Stimulated activated CD4-positive, alpha-beta T cell treated with anti-CD3 and anti-CD28 coated beads, Interleukin-15, amount 100 ng/mL, for 1 hour (primary cell): ENCODE data around the gene DHCR7.
"Not testable (repeated sequence)": the region's sequence is repeated elsewhere in the genome, so short reads cannot be mapped to it uniquely, and the experiment has no call there.

Experiments
- DNase-seq, 2 donors: peaks; one replicate each; pipeline ENCODE4 v3.0.0-alpha.2; 2020; ENCODE audit warnings: low read depth in 1 of 2, low spot score in 1 of 2

DHCR7 gene

GRCh38 chr11:71440021-71440755 lies 8.0 kb downstream of the DHCR7 start:
- no peak for DNase-seq

DNA sequence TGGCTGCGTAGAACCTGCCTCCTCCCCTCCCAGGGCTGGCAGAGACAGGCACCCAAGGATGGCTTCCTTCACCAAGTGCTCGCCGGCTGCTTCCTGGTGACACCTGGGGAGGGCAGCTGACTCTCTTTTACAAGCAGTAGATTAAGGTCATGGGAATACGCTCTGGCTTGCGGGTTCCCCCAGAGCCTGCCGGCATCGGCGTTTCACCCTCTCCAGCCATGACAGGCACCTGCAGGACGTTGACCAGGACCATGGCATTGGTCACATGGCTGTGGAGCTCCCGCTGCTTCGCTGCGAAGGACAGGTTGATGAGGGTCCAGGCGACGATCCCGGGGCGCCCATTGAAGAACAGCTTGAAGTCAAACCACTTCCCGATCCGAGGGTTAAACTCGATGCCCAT lies 9.5 kb downstream of the DHCR7 start:
- DNase-seq = no peak

GRCh38 chr11:71437879-71438278 lies 10.3 kb downstream of the DHCR7 start:
- DNase-seq = no peak

DNA sequence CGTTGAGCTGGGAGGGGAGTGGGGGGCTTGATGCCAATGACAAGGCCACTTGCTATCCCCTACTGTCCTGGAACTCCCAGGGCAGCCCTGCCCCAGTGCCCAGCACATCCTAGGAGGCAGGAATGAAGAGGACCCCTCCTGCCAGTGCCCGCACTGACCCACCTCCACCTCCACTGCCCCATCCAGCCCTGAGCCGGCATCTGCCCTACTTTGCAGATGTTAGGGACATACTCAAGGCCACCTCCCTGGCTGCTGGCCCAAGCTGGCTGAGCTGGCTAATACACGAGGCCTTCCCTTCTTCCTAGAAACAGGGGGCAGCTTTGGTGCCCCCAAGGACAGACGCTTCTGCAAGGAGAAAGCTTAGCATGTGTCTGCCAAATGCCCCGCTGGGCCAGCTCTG lies 10.8 kb downstream of the DHCR7 start:
- DNase-seq = no peak

DNA sequence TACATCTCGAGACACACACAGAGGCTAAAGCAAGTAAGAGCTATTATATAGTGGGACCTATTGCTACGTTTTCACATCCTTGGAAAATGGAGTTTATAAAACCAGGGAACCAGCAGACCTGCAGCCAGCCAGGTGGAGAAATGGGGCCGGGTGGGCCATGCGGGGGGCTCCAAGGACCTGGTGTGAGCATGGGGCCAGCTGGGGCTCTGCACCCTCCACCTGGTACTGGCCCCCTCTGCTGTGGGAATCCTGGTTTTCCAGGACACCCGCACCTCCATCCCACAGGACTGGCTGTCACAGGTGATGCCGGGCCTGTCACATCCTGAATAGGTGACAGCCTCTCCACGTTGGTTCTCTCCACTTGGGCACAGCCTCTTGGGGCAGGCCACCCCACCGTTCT lies 11.3 kb downstream of the DHCR7 start:
- DNase-seq = no peak

GRCh38 chr11:71435278-71435951 lies 12.8 kb downstream of the DHCR7 start:
- no peak for DNase-seq

GRCh38 chr11:71434576-71435130 lies 13.5 kb downstream of the DHCR7 start:
- no peak for DNase-seq

DNA sequence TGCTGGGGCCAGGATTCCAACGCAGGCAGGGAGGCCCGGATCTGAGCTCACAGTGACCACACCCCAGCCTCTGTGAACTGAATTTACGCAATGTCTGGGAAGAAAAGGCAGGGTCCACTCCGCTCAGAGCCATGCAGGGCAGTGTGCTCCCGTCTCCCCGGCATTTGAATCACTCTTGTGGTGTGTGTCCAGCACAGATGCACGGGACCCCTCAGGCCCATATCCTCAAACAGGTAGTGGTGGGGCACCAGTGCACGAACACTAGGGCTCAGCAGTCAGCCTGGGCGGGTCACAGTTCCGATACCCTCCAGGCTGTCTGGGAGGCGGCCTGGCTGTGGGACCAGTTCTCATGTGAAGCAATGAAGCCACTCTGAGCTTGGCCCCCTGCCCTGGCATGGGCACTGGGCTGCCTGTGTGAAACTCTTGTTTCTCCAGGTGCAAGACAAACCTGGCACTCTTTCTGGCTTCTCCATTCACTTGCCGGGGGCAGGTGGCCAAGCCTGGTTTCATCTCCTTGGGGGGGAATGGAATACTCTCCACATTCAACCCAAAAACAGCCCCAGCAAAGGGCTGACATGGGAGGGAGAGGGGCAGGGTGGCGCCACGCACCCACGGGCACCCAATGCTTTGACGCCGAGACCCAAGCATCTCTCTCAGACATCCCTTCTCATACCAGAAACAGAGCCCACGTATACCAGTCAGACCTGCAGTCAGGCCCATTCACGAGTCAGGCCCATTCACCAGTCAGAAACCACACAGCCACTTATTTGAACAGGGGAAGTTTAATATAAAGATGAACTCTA lies 14.3 kb downstream of the DHCR7 start:
- DNase-seq = no peak

- no peak for DNase-seq
These were observed 15.2 kb downstream of the DHCR7 start for GRCh38 chr11:71432761-71433647.

- no peak for DNase-seq
These were observed 16.9 kb downstream of the DHCR7 start for GRCh38 chr11:71431271-71431670.

- no peak for DNase-seq
These were observed 18.0 kb downstream of the DHCR7 start for GRCh38 chr11:71430166-71430565.

DNA sequence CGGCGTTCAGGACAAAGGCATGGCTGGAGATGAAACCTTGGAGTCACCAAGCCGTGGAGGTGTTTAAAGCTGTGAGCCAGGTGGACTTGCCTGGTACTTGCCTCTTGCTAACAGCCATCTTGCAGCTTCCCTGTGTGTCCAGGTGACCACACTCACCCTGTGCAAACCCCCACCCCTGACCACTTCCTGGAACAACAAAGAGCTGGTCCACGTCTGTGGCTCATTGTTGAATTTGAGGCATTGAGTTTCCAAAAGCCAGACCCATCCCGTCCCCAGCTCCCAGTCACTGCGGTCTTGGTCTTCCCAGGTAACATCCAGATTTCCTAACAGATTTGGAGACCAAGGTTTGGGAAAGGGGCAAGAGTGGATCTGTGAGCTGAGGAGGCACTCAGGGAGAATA lies 18.5 kb downstream of the DHCR7 start:
- no peak for DNase-seq

GRCh38 chr11:71428861-71429435 lies 19.2 kb downstream of the DHCR7 start:
- no peak for DNase-seq

- DNase-seq = no peak
These were observed 21.8 kb downstream of the DHCR7 start for GRCh38 chr11:71426413-71426812.

GRCh38 chr11:71425860-71426259 lies 22.3 kb downstream of the DHCR7 start:
- DNase-seq = no peak

DNA sequence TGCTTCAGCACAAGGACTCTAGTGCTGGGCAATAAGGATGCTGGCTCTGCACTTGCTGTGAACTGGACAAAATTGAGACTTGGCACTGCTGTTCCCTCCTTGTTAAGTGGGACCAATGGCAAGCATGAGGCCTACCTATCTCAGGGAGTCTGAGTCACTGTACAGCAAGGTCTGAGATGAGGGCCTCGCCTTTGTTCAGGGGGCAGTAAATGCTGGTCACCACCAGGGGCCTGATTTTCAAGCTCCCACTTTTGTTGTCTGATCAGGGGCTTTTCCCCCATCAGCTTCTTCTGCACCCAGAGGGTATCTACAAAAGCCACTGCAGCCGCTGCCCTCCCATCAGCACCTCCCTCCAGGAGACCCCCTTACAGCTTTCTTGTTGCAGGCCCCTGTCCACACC lies 22.8 kb downstream of the DHCR7 start:
- no peak for DNase-seq

DNA sequence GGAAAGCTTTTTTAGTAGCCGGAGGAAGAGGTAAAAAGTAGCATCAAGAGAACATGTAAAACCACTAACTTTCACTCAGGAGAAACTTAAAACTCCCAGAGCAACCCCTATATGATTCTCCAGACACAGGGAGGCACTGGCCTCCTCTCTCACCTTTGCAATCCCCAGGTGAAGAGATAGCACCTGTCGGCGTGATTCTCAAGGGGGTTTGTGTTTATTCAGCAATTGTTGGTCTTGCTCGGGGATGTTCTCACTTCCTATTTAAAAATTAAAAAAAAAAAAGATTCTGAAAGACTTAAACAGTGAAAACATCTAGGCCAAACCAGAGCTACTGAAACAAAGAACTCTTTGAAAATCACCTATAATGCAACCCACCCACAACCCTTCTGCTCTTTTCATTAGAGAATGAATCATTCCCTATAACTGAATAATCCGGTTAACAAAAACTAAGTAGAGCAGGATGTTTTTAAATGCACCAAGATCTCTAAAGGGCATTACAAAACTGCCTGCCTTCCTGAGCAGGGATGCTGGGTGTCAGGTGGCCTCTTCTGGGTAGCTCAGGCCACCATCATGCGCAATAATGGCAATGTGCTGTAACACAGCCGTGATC lies 24.9 kb downstream of the DHCR7 start:
- no peak for DNase-seq

GRCh38 chr11:71422318-71422717 lies 25.9 kb downstream of the DHCR7 start:
- not testable (repeated sequence) for DNase-seq

- no peak for DNase-seq
These were observed 26.7 kb downstream of the DHCR7 start for GRCh38 chr11:71421392-71421950.
